Jurkat, Clone E6-1 (cell line): Measurements from ENCODE around the gene USP22.
"Not testable (repeated sequence)": the region's sequence is repeated elsewhere in the genome, so short reads cannot be mapped to it uniquely, and the experiment has no call there.

Source experiments
- DNase-seq: peaks from one replicate; pipeline ENCODE4 v3.0.0-alpha.2; 2011; ENCODE audit warnings: low read depth, low spot score
- H3K4me3 ChIP-seq: 2 replicates; pipeline ENCODE4 v1.5.1; 2011; ENCODE audit warnings: mild to moderate bottlenecking, low read length, control low read depth, moderate library complexity

The USP22 gene

GRCh38 chr17:21058098-21058893 is 15.5 kb upstream of the USP22 start:
- no peak overlapping the region for H3K4me3 ChIP-seq
- no peak for DNase-seq

DNA sequence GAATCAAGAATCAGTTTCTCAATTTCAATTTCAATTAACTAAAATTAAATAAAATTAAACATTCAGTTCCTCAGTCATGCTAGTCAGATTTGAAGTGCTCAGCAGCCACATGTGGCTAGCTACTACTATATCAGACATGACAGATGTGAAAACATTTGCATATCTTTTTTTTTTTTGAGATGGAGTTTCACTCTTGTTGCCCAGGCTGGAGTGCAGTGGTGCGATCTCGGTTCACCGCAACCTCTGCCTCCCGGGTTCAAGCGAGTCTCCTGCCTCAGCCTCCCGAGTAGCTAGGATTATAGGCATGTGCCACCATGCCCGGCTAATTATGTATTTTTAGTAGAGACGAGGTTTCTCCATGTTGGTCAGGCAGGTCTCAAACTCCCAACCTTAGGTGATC is 10.2 kb upstream of the USP22 start:
- DNase-seq, H3K4me3 ChIP-seq: not testable (repeated sequence)

GRCh38 chr17:21049457-21049856 is 6.6 kb upstream of the USP22 start:
- no peak for DNase-seq

GRCh38 chr17:21046216-21046615 is 3.4 kb upstream of the USP22 start:
- H3K4me3 ChIP-seq: no peak overlapping the region
- DNase-seq: no peak

More at GRCh38 chr17:21049457-21049856, 6.6 kb upstream of the USP22 start:
- no peak overlapping the region for H3K4me3 ChIP-seq

- no peak overlapping the region for H3K4me3 ChIP-seq
- DNase-seq: no peak
Measured at GRCh38 chr17:21044971-21045370, 2.2 kb upstream of the USP22 start.

- H3K4me3 ChIP-seq: peak overlapping the region; percentile 58
- peak; percentile 97 for DNase-seq
Measured at GRCh38 chr17:21043296-21044232, 753 bp upstream of the USP22 start.

- H3K4me3 ChIP-seq: peak overlapping the region; percentile 74
- peak; percentile 65 for DNase-seq
Measured at GRCh38 chr17:21041741-21042457, 912 bp downstream of the USP22 start.

DNA sequence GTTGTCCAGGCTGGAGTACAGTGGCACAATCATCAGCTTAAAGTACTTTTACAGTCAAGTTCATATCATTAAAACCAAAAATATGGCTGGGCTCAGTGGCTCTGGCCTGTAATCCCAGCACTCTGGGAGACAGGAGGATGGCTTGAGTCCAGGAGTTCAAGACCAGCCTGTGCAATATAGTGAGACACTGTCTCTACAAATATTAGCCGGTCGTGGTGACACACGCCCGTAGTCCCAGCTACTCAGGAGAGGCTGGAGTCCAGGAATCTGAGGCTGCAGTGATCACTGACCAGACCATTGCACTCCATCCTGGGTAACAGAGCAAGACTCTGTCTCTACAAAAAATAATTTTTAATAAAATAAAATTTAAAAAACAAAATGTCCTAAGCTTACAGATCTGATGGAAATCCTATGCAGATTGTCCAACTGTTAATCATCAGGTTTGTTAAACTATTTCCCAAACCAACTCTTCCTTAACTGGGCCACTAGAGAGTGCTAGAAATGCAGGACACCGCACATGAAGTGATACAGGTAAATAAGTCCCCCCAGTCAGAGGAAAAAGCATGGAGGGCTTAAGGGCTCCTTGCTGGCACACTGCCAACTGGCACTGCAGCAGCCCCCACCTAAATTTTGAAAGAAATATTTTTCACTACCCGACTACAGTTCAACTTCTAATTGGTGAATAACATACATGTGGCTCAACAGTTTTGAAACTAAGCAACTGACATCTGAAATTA is 2.8 kb downstream of the USP22 start:
- no peak overlapping the region for H3K4me3 ChIP-seq
- peak; percentile 42 for DNase-seq

DNA sequence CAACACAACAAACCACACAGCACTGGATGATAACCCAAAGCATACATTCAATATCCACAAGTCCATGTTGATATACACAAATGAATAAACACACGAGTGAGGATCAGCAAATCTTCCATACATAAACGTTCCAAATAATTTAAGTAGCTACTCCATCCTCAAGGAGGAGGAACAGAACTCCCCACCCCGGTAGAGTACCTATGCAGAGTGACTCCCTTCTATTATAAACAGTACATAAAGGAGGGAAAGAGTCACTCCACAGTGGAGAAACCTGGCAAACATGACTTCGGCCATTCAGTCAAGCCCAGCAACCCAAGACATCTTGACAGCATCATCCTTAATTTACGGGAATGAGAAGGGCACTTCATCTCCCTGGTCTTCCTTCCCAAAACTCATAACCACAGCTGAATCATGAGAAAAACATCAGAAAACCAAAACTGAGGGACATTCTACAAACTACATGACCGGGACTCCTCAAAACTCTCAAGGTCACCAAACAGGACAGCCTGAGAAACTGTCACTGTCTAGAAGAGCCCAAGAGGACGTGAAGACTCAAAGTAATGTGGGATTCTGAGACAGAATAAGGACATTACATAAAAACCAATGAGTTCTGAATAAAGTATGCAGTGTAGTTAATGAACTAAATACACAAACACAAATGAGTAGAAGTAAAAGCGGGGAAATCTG is 5.6 kb downstream of the USP22 start:
- DNase-seq: no peak
- H3K4me3 ChIP-seq: no peak overlapping the region

DNA sequence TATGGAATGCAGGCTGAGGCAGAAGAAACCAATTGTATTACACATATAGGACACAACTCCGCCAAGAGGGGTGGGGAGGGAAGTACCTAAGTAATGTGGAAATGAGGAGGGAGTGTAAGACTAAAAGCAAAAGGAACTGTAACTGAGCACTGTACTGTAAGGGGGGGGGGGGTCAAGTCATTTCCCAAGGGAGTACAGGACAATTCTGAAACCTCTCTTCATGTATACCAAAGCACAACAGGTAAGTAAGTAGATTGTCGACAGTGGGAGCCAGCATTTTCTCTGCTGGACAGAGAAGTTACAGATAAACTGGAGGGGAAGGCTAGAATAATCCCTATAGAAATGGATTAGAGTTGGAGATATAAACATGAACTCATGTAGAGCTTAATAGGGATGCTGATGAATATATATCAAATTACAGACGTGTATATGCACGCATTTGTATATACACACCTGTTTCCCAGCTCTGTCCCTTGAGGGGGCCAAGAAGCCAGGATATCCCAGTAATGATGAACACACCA is 6.4 kb downstream of the USP22 start:
- DNase-seq: no peak
- H3K4me3 ChIP-seq: no peak overlapping the region

DNA sequence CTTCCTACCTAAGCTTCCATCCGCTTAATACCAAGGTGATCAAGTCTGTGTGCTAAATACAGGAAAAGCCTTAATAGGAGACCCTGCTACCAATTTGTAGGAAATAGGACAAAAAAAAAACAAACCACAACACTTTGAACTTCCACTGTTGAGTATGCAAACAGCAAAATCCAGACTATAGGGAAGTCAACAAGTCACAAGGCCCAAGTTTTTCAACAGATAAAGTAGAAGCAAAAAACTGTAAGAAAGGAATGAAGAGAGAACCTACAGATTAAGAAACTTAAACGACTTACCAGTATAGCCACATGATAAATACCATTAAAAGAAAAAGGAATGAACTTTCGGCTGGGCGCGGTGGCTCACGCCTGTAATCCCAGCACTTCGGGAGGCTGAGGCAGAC is 7.4 kb downstream of the USP22 start:
- no peak for DNase-seq
- H3K4me3 ChIP-seq: no peak overlapping the region

- peak; percentile 60 for DNase-seq
- peak overlapping the region; percentile 6; the same call in 1 of the 2 replicates for H3K4me3 ChIP-seq
Measured at GRCh38 chr17:21034340-21035235, 8.2 kb downstream of the USP22 start.

DNA sequence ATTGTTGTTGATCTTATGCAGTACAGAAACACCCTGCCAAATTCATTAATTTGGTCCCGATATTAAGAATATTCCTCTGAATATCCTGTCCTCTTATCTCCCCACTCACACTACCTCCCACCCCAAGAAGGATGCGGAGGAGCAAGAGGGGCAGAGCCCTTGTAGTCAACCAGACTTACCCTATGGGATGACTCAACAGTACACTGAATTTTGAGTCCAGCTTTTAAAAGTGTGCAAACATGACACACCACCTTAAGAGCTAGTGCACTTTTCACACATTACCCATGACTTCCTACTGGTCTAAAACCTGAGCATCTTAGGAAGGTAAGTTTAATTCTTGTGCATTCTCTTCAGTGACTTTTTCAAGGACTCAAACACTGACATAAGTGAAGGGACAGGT is 9.5 kb downstream of the USP22 start:
- H3K4me3 ChIP-seq: no peak overlapping the region
- no peak for DNase-seq

GRCh38 chr17:21031756-21032396 is 10.9 kb downstream of the USP22 start:
- no peak for DNase-seq
- no peak overlapping the region for H3K4me3 ChIP-seq

DNA sequence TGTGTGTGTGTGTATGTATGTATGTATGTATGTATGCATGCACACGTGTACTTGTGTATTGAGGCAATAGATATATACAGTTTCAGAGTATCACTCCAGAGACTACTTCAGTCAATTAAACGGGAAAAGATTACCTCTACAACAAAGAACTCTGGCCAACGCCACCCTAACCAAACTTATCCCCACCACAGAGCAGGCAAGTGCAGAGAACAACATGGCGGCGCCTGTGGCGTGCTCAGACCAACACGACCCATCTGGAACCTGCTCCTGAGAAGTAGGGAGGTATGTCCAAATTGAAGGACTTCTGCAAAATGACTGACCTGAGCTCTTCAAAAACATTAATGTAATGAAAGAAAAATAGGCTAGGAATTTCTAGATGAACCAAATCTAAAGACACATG is 12.4 kb downstream of the USP22 start:
- no peak for DNase-seq
- no peak overlapping the region for H3K4me3 ChIP-seq

DNA sequence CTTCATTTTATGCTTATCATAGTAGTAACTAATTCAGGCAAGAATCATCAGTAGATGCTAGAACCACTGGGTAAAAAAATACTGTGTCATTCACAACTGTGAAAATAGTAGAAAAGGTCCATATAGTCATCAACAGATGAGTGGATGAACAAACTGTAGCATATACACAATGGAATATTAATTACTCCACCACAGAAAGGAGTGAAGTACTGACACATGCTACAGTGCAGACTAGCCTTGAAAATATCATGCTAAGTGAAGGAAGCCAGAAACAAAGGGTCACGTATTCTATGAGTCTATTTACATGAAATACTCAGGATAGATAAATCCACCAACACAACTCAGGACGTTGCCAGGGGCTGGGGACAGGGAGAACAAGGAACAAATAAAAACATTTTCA is 13.3 kb downstream of the USP22 start:
- H3K4me3 ChIP-seq: no peak overlapping the region
- DNase-seq: no peak

- DNase-seq: no peak
- no peak overlapping the region for H3K4me3 ChIP-seq
Measured at GRCh38 chr17:21029036-21029435, 13.8 kb downstream of the USP22 start.
